HepG2 (cell line): Measurements from ENCODE around the gene ABCC3. TPM values are rescaled to one million over a fixed set of nuclear protein-coding genes. Genes with fewer than 3 reads are reported as not detected.

Experiments used
- ATAC-seq: fragments of 200-7000 bp; cut with Tn5 transposase; 3 replicates; pipeline ENCODE4 v1.9.1; 2020; ENCODE audit warnings: mild to moderate bottlenecking, moderate library complexity
- BruUV-seq: library from RNA; stranded (reverse); fragments of 400-500 nt; replicated peaks from 2 replicates; lab custom pipeline; 2021; lab: Mats Ljungman, UMichigan
- CTCF ChIA-PET: fragments of 300-600 bp; formaldehyde crosslinking; extraction: SDS; loops from one replicate; lab custom pipeline; 2021; ENCODE audit warnings: low total read pairs, inconsistent platforms, low intra/inter-chr PET ratio; lab: Yijun Ruan, JAX
- POLR2A ChIA-PET: fragments of 350-600 bp; sonication (Branson Sonifier 250); formaldehyde crosslinking; loops from one replicate; lab custom pipeline; 2020; ENCODE audit warnings: antibody characterized with exemption, inconsistent platforms; lab: Yijun Ruan, JAX
- DNase-seq: peaks from one replicate; pipeline ENCODE4 v3.0.0-alpha.2; 2015; ENCODE audit warnings: low spot score
- FAIRE-seq: peaks from 3 replicates; lab custom pipeline; 2011; peaks lifted over from hg19 to GRCh38; lab: Jason Lieb, UNC
- H2AFZ ChIP-seq: one replicate; pipeline ENCODE4 v1.6.1; 2011; ENCODE audit warnings: low read length, inconsistent platforms
- H3K27ac ChIP-seq: fragments of 300-600 bp; 3 replicates; pipeline ENCODE4 v1.8.0; 2011; ENCODE audit warnings: mixed run types, mild to moderate bottlenecking, mixed read lengths, low read length, inconsistent platforms; ENCODE audit not compliant: insufficient read depth; ENCODE audit errors: extremely low read length
- H3K27me3 ChIP-seq, 2 experiments: fragments of 200-600 bp in 1 of 2; 2 replicates in 1 of 2; 3 replicates in 1 of 2; pipeline versions ENCODE4 v1.6.0 to v1.8.0; 2011; ENCODE audit warnings: low read length in 2 of 2, mild to moderate bottlenecking in 2 of 2, moderate library complexity in 2 of 2, inconsistent platforms in 1 of 2; ENCODE audit not compliant: insufficient read depth in 2 of 2, control insufficient read depth in 1 of 2
- H3K36me3 ChIP-seq, 2 experiments: fragments of 200-600 bp in 1 of 2; replicated peaks in 1 of 2; 2 replicates in 1 of 2; 3 replicates in 1 of 2; pipeline versions ENCODE4 v1.5.1 to v1.8.0; 2011; ENCODE audit warnings: low read length in 2 of 2, inconsistent platforms in 1 of 2; ENCODE audit not compliant: insufficient read depth in 2 of 2, control insufficient read depth in 1 of 2
- H3K4me1 ChIP-seq: 2 replicates; pipeline ENCODE4 v1.5.1; 2012; ENCODE audit warnings: low read length, inconsistent platforms; ENCODE audit not compliant: insufficient read depth
- H3K4me2 ChIP-seq: 2 replicates; pipeline ENCODE4 v1.6.0; 2011; ENCODE audit warnings: low read depth, low read length, inconsistent platforms
- H3K4me3 ChIP-seq, 3 experiments: fragments of 200-600 bp in 1 of 3; sonication (generic), shearing (Covaris generic) in 1 of 3; replicated peaks in 1 of 3; 2 replicates each; pipeline ENCODE4 v1.5.1; 2011 to 2016; ENCODE audit warnings: low read length in 3 of 3, inconsistent platforms in 2 of 3, low read depth in 2 of 3, mild to moderate bottlenecking in 2 of 3, control low read depth in 1 of 3, mixed read lengths in 1 of 3; ENCODE audit not compliant: insufficient read depth in 1 of 3
- H3K79me2 ChIP-seq: one replicate; pipeline ENCODE4 v1.6.1; 2011; ENCODE audit warnings: low read length, inconsistent platforms; ENCODE audit not compliant: insufficient read depth
- H3K9ac ChIP-seq: 2 replicates; pipeline ENCODE4 v1.6.0; 2011; ENCODE audit warnings: mild to moderate bottlenecking, low read depth, low read length, inconsistent platforms; ENCODE audit not compliant: insufficient read depth
- H3K9me3 ChIP-seq: 2 replicates; pipeline ENCODE4 v1.5.1; 2012; ENCODE audit warnings: mild to moderate bottlenecking, low read length
- H4K20me1 ChIP-seq: 2 replicates; pipeline ENCODE4 v1.6.0; 2011; ENCODE audit warnings: inconsistent platforms, mild to moderate bottlenecking, low read length, moderate library complexity; ENCODE audit not compliant: insufficient read depth
- ARNT2 ChIP-seq: sonication (generic); formaldehyde crosslinking; IDR thresholded peaks from 2 replicates; pipeline ENCODE4 v1.8.0; 2022; ENCODE audit warnings: mild to moderate bottlenecking, low read depth, missing genetic modification reagents, moderate library complexity
- CHD4 ChIP-seq: fragments of 200-600 bp; sonication (generic); IDR thresholded peaks from 2 replicates; pipeline ENCODE4 v1.7.0; 2017; ENCODE audit warnings: mild to moderate bottlenecking, low read length, borderline replicate concordance
- CREM ChIP-seq, 2 experiments: sonication (generic) in 1 of 2; formaldehyde crosslinking in 1 of 2; IDR thresholded peaks; 2 replicates each; pipeline versions ENCODE4 v1.4.0 to v1.6.1; 2016 to 2020; ENCODE audit warnings: antibody characterized with exemption in 1 of 2, mild to moderate bottlenecking in 1 of 2, missing genetic modification reagents in 1 of 2
- DMAP1 ChIP-seq: IDR thresholded peaks from 2 replicates; pipeline ENCODE4 v1.6.1; 2016
- GABPA ChIP-seq, 2 experiments: IDR thresholded peaks; 2 replicates each; pipeline ENCODE4 v1.6.1; 2011 to 2016; ENCODE audit warnings: low read depth in 2 of 2, low read length in 1 of 2, missing biosample characterization in 1 of 2, missing genetic modification characterization in 1 of 2
- NR2C2 ChIP-seq: sonication (generic); formaldehyde crosslinking; IDR thresholded peaks from 2 replicates; pipeline ENCODE4 v1.4.0; 2020; ENCODE audit warnings: missing genetic modification reagents, mild to moderate bottlenecking, moderate library complexity, borderline replicate concordance
- PHF5A ChIP-seq: IDR thresholded peaks from one replicate; pipeline ENCODE4 v1.6.1; 2018; ENCODE audit warnings: low read depth, missing genetic modification reagents; ENCODE audit not compliant: unreplicated experiment
- SAP130 ChIP-seq: IDR thresholded peaks from 2 replicates; pipeline ENCODE4 v1.6.1; 2016; ENCODE audit warnings: low read depth
- SIN3A ChIP-seq: IDR thresholded peaks from 2 replicates; pipeline ENCODE4 v1.6.1; 2011; ENCODE audit warnings: low read depth, mild to moderate bottlenecking, control low read depth, low read length, borderline replicate concordance
- SYNCRIP ChIP-seq: fragments of 200-400 bp; formaldehyde crosslinking; IDR thresholded peaks from 2 replicates; pipeline ENCODE4 v1.6.1; 2018; ENCODE audit warnings: mild to moderate bottlenecking, low read depth, low read length; ENCODE audit not compliant: insufficient read depth
- TCF7L2 ChIP-seq: IDR thresholded peaks from 2 replicates; pipeline ENCODE4 v1.6.1; 2011; ENCODE audit warnings: mild to moderate bottlenecking, low read depth, low read length, moderate library complexity
- THAP11 ChIP-seq: IDR thresholded peaks from 2 replicates; pipeline ENCODE4 v1.6.1; 2016; ENCODE audit warnings: missing biosample characterization, missing genetic modification reagents
- ZBTB33 ChIP-seq: sonication (generic); formaldehyde crosslinking; IDR thresholded peaks from 2 replicates; pipeline ENCODE4 v1.4.0; 2020; ENCODE audit warnings: missing genetic modification reagents
- ZFP37 ChIP-seq: sonication (generic); formaldehyde crosslinking; IDR thresholded peaks from 2 replicates; pipeline ENCODE4 v1.4.0; 2020; ENCODE audit warnings: missing genetic modification reagents, borderline replicate concordance
- ZNF138 ChIP-seq: sonication (generic); formaldehyde crosslinking; IDR thresholded peaks from 2 replicates; pipeline ENCODE4 v1.5.0; 2020; ENCODE audit warnings: mild to moderate bottlenecking, low read depth, missing genetic modification reagents
- ZNF251 ChIP-seq: sonication (generic); formaldehyde crosslinking; IDR thresholded peaks from 2 replicates; pipeline ENCODE4 v1.9.0; 2021; ENCODE audit warnings: mild to moderate bottlenecking, missing genetic modification reagents
- ZNF317 ChIP-seq: sonication (generic); formaldehyde crosslinking; IDR thresholded peaks from 2 replicates; pipeline ENCODE4 v1.5.0; 2020; ENCODE audit warnings: mild to moderate bottlenecking, missing genetic modification reagents
- ZNF383 ChIP-seq: sonication (generic); formaldehyde crosslinking; IDR thresholded peaks from 2 replicates; pipeline ENCODE4 v1.4.0; 2020; ENCODE audit warnings: missing genetic modification reagents, mild to moderate bottlenecking, borderline replicate concordance
- ZNF589 ChIP-seq: sonication (generic); formaldehyde crosslinking; conservative IDR thresholded peaks from 2 replicates; pipeline ENCODE4 v1.8.0; 2022; ENCODE audit warnings: mild to moderate bottlenecking, moderate library complexity, missing genetic modification reagents
- ZNF740 ChIP-seq: sonication (generic); formaldehyde crosslinking; IDR thresholded peaks from 2 replicates; pipeline ENCODE4 v1.4.0; 2020; ENCODE audit warnings: missing genetic modification reagents
- WGBS: methylation state at CpG from one replicate; pipeline ENCODE4 v1.1.6; 2017; ENCODE audit warnings: low lambda C conversion rate; 5-methylcytosine and 5-hydroxymethylcytosine counted together
- in situ Hi-C: cut with HindIII; loops from 2 replicates; pipeline ENCODE4 v1.10.0; 2017; ENCODE audit warnings: low pct_unique_long_range_greater_than_20kb; ENCODE audit not compliant: extremely low pct_ligation_motif_present
- intact Hi-C: fragments of 100-400 bp; cut with micrococcal nuclease; formaldehyde crosslinking; loops from one replicate; pipeline ENCODE4 v1.10.0; 2022; ENCODE audit not compliant: unreplicated experiment
- polyA plus RNA-seq, 8 experiments: library from polyadenylated mRNA; depleted of rRNA in 3 of 8; stranded (reverse) in 7 of 8; unstranded in 1 of 8; fragments of >200 nt; fragmentation: Illumina TruSeq in 4 of 8; extraction: Trizol in 4 of 8; gene quantifications; 2 replicates each; pipeline versions ENCODE4 v1.2.1 to v1.2.3, GENCODE V29; 2011 to 2016; ENCODE audit warnings: low read depth in 4 of 8, missing spikeins in 1 of 8, mixed read lengths in 1 of 8; ENCODE audit not compliant: insufficient read depth in 1 of 8
- total RNA-seq, 5 experiments: library from RNA; depleted of rRNA; stranded (reverse); fragments of >200 nt; fragmentation: Illumina TruSeq; extraction: Trizol; gene quantifications; 2 replicates each; pipeline ENCODE4 v1.2.3, GENCODE V29; 2016; ENCODE audit warnings: low read depth in 1 of 5
- TF ChIP-seq, protein P1 (sequence below): IDR thresholded peaks from 2 replicates; pipeline ENCODE4 v1.6.1; 2016

ABCC3 gene
- total and polyA plus RNA-seq, 2 of the 13 experiments (the other 11 are each of a cell fraction or from before 2014, with no cell fraction given) = 25.2 to 50.7 TPM

- Histone ChIP-seq H4K20me1 (peaks cover 68% of the 10 kb centered on the region), H3K4me1 (peaks cover 70% of the 10 kb centered on the region), H3K36me3 (peaks cover 1 to 6% of the 10 kb centered on the region in 2 experiments; a peak in 1 of 5 replicates), H3K9ac (peak overlapping the region; percentile 97), H3K4me3 (peak overlapping the region; percentile 82 to 96 (median 94); a peak in 5 of 6 replicates), H2AFZ (no peak overlapping the region), H3K9me3 (no peaks in the 10 kb centered on the region), H3K27ac (peak overlapping the region; percentile 95), H3K79me2 (peaks cover 69% of the 10 kb centered on the region), H3K27me3 (no peaks in the 10 kb centered on the region), H3K4me2 (peak overlapping the region; percentile 95)
- ChIA-PET CTCF (no interaction called here), POLR2A (interaction anchor here (1.2 to 1.3 kb wide), 2 partner anchors 13 to 178 kb away, joined by 3 to 6 read pairs; partner anchors contain the start of gene ANKRD40)
- BruUV-seq = no TSS peak
- peak; percentile 12 for FAIRE-seq
- no peak for DNase-seq
- WGBS = 6% methylated on average over 7 of the region's 7 CpGs
- ATAC-seq = no peak
- intact Hi-C loops (no loop called here), in situ Hi-C loops (no loop called here)
- TF ChIP-seq ZNF383 (CRISPR knock-in tag) = no peak
- TF ChIP-seq GABPA (IDR thresholded peaks at IDR 0.05; ENCODE audit: low read depth, low read length) = peak; percentile 7; the same call in 1 of the 2 replicates
- TF ChIP-seq GABPA (CRISPR knock-in tag; IDR thresholded peaks at IDR 0.05; ENCODE audit: low read depth) = peak; percentile 83
- no peak for TF ChIP-seq ZNF138 (CRISPR knock-in tag)
- TF ChIP-seq, protein P1, sequence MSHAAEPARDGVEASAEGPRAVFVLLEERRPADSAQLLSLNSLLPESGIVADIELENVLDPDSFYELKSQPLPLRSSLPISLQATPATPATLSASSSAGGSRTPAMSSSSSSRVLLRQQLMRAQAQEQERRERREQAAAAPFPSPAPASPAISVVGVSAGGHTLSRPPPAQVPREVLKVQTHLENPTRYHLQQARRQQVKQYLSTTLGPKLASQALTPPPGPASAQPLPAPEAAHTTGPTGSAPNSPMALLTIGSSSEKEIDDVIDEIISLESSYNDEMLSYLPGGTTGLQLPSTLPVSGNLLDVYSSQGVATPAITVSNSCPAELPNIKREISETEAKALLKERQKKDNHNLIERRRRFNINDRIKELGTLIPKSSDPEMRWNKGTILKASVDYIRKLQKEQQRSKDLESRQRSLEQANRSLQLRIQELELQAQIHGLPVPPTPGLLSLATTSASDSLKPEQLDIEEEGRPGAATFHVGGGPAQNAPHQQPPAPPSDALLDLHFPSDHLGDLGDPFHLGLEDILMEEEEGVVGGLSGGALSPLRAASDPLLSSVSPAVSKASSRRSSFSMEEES (CRISPR knock-in tag) = 0 out of 2 replicates have a peak, but pooled peaks have one; percentile 17
- peak; percentile 45 for TF ChIP-seq SAP130 (CRISPR knock-in tag)
- TF ChIP-seq ZBTB33 (CRISPR knock-in tag) = no peak
- no peak for TF ChIP-seq SYNCRIP
- TF ChIP-seq SIN3A = peak; percentile 64; the same call in 1 of the 2 replicates
- no peak for TF ChIP-seq ARNT2 (CRISPR knock-in tag)
- TF ChIP-seq ZNF589 = no peak
- no peak for TF ChIP-seq ZNF251 (CRISPR knock-in tag)
- TF ChIP-seq ZNF317 (CRISPR knock-in tag) = no peak
- TF ChIP-seq ZFP37 (CRISPR knock-in tag) = no peak
- TF ChIP-seq CHD4 = no peak
- TF ChIP-seq ZNF740 (CRISPR knock-in tag) = no peak
- TF ChIP-seq PHF5A = no peak
- no peak for TF ChIP-seq TCF7L2
- peak; percentile 33; the same call in 1 of the 2 replicates for TF ChIP-seq CREM (IDR thresholded peaks at IDR 0.05)
- no peak for TF ChIP-seq CREM (CRISPR knock-in tag; IDR thresholded peaks at IDR 0.05)
- TF ChIP-seq NR2C2 (CRISPR knock-in tag) = peak; percentile 89
- 0 out of 2 replicates have a peak, but pooled peaks have one; percentile 22 for TF ChIP-seq THAP11
- TF ChIP-seq DMAP1 = 0 out of 2 replicates have a peak, but pooled peaks have one; percentile 22
Observed at GRCh38 chr17:50721194-50722010, 86.7 kb downstream of the ABCC3 start.
